Measurements from ENCODE around the gene SECTM1.
"Not testable (repeated sequence)": the region's sequence is repeated elsewhere in the genome, so short reads cannot be mapped to it uniquely, and the experiment has no call there.

The SECTM1 gene

DNA sequence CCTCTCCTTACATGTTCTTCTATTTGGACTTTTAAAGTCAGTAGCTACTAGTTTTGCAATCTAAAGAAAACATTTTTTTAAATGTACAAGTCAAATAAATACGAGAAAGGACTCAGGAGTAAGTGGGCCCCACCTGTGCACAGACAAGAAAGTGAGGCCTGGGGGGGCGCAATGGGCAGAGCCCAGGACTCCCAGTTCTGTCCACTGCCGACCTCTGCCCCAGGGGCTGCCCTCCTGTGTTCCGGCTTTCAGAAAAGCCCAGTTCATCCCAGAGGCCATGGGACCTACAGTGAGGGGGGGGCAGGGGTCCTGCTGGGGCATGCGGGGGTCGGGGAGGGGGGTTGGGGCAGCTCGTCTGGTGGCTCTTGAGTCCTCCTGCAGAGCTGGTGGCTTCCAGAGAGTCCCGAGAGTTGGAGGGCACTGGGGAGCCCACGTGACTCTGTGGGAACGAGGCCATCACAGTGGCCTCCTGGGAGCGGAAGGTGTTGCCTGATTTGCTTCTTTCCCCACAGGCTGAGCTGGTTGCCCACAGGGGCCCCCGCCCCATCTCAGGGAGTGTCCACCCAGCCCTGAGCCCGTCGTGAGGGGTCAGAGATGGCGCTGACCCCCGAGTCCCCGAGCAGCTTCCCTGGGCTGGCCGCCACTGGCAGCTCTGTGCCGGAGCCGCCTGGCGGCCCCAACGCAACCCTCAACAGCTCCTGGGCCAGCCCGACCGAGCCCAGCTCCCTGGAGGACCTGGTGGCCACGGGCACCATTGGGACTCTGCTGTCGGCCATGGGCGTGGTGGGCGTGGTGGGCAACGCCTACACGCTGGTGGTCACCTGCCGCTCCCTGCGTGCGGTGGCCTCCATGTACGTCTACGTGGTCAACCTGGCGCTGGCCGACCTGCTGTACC, 40.4 kb upstream of the SECTM1 start:
- TF ChIP-seq POLR2A (IDR thresholded peaks at IDR 0.05; ENCODE audit: low read depth, low read length): no peak
- DNase-seq (ENCODE audit: insufficient read length, low spot score): no peak
- no peak for FAIRE-seq

DNA sequence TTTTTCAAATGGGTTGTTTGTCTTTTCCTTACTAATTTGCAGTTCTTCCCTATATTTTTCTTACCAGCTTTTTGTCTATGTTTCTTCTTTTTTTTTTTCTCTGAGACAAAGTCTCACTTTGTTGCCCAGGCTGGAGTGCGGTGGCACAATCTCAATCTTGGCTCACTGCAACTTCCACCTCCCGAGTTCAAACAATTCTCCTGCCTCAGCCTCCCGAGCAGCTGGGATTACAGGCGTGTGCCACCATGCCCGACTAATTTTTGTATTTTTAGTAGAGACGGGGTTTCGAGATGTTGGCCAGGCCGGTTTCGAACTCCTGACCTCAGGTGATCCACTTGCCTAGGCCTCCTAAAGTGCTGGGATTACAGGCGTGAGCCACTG, 39.5 kb upstream of the SECTM1 start:
- not testable (repeated sequence) for FAIRE-seq; DNase-seq (ENCODE audit: insufficient read length, low spot score)

DNA sequence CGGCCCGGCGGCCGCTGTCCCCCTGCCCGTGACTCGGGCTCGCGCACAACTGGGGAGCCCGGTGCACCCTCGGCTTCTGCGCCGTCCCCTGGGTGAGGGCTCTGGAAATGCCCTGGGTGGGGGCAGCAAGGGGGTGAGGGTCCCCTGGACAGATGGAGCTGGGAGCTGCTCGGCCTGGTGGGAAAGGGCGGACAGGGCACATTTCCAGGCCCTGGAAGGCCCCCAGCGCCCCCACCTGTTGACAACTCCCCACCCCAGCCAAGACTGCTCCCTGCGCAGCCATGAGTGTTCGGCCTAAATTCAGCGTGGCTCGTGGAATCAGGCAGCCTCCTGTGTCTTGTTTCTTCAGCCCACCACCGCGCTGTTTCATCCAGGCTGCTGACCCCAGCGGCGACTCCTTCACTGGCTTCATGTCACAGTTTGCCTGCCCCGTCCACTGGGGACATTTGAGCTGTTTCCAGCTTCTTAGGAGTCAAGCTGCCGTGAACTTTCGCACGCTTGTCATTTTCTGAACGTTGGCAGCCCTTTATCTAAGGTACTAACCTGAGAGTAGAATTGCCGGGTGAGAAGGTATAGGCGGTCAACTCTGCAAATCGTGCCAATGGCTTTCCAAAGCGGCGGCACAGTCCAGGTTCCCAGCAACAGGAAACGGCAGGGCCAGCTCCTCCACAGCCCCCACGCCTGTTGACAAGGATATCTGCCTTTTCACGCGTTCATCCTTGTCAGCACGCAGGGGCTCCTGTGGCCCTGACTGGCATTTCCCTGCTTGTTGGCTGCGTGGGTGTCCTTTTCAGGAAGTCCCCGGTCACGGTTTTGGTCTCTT, 38.9 kb upstream of the SECTM1 start:
- no peak for DNase-seq (ENCODE audit: insufficient read length, low spot score)
- TF ChIP-seq POLR2A (IDR thresholded peaks at IDR 0.05; ENCODE audit: low read depth, low read length): no peak
- no peak for FAIRE-seq

GRCh38 chr17:82371333-82372248, 38.0 kb upstream of the SECTM1 start, which contains the start of gene UTS2R:
Gene UTS2R, plus strand, starts transcription at chr17:82371765. Its CDS starts 2,560 bp downstream, at chr17:82374325.
- FAIRE-seq (no peak), DNase-seq (ENCODE audit: insufficient read length, low spot score) (no peak)
- no peak for TF ChIP-seq POLR2A (IDR thresholded peaks at IDR 0.05; ENCODE audit: low read depth, low read length)

- DNase-seq (ENCODE audit: insufficient read length, low spot score): no peak
- no peak for FAIRE-seq
- TF ChIP-seq POLR2A (IDR thresholded peaks at IDR 0.05; ENCODE audit: low read depth, low read length): no peak
Observed at GRCh38 chr17:82370471-82371332, 37.1 kb upstream of the SECTM1 start.

DNA sequence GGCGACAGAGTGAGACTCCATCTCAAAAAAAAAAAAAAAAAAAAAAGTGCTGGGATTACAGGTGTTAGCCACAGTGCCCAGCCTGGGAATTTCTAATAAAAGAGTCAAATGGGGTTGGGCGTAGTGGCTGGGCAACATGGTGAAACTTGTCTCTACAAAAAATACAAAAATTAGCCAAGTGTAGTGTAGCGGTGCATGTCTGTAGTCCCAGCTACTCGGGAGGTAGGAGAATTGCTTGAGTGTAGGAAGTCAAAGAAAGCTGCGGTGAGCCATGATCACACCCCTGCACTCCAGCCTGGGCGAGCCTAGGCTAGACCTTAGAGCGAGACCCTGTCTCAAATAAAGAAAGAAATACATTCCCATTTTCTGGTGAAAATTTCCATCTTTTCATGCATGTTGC, 35.6 kb upstream of the SECTM1 start:
- TF ChIP-seq POLR2A (IDR thresholded peaks at IDR 0.05; ENCODE audit: low read depth, low read length): no peak
- no peak for FAIRE-seq

DNA sequence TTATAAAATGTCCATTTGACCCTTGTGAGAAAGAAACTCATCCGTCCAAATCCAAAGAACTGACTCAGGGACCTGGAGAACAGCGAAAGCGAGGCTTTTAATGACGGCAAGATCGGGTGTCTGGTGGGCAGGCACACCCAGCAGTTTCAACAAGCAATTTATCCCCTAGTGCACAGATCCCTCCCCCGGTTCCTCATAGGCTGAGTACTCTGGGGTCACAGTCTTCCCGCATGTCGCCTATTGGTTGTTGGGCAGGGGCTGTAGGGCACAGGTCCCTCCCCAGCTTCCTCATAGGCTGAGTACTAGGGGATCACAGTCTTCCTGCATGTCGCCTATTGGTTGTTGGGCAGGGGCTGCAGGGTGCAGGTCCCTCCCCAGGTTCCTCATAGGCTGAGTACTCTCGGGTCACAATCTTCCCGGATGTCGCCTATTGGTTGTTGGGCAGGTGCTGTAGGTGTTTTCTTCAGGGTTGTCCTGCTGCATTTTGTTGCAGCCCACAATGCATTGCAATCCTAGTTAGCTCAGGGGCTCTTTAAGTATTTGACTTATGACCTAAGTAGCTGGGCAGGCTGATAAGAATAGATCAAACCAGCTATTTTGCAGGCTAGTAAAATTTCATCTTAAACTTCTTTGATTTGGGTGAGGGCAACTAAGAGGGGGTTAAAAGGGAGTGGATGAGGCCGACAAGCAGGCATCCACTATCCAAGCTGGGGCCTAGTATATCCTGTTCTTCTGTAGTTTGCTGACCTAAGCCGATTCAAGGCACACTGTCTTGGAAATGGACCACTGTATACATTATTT, 34.4 kb upstream of the SECTM1 start:
- no peak for DNase-seq (ENCODE audit: insufficient read length, low spot score)
- TF ChIP-seq POLR2A (IDR thresholded peaks at IDR 0.05; ENCODE audit: low read depth, low read length): no peak
- FAIRE-seq: no peak

More for the DNA sequence above, 35.6 kb upstream of the SECTM1 start:
- no peak for DNase-seq (ENCODE audit: insufficient read length, low spot score)

GRCh38 chr17:82366749-82367148, 33.2 kb upstream of the SECTM1 start:
- FAIRE-seq: no peak
- no peak for DNase-seq (ENCODE audit: insufficient read length, low spot score)
- no peak for TF ChIP-seq POLR2A (IDR thresholded peaks at IDR 0.05; ENCODE audit: low read depth, low read length)

DNA sequence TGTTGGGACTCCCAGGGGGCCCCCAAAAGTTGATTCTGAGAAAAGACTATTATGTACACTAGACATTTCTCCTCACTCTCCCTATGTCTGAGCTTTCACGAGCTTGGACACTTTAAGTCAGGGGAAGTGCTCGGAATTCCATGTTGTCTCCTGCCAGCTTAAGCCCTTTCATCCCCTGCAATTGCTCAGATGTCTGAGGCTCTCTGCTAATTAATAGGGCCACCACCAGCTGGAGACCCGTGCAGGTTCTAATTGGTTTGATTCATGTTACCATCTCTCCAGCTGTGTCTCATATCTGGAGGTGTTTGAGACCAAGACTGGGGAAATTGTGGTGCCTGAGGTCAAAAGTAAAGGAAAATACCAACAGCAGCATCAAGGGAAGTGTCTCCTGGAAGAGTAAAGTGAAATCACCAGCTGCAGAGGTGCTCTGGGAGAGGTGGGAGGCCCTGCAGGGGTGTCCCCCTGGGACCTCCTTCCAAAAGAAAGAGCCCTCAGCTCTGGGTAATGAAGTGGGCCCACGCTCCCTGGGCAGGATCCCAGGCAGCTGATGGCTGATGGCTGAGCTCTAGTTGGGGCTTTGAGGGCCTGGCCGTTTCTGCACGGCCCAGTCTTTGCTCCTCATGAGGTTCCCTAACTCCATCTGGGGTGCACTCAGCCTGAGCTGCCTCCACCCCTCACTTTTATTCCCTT, 32.2 kb upstream of the SECTM1 start:
- DNase-seq (ENCODE audit: insufficient read length, low spot score): no peak
- no peak for FAIRE-seq
- TF ChIP-seq POLR2A (IDR thresholded peaks at IDR 0.05; ENCODE audit: low read depth, low read length): no peak

GRCh38 chr17:82361885-82362633, 28.5 kb upstream of the SECTM1 start:
- TF ChIP-seq POLR2A (IDR thresholded peaks at IDR 0.05; ENCODE audit: low read depth, low read length): no peak
- DNase-seq (ENCODE audit: insufficient read length, low spot score) (no peak), FAIRE-seq (no peak)

DNA sequence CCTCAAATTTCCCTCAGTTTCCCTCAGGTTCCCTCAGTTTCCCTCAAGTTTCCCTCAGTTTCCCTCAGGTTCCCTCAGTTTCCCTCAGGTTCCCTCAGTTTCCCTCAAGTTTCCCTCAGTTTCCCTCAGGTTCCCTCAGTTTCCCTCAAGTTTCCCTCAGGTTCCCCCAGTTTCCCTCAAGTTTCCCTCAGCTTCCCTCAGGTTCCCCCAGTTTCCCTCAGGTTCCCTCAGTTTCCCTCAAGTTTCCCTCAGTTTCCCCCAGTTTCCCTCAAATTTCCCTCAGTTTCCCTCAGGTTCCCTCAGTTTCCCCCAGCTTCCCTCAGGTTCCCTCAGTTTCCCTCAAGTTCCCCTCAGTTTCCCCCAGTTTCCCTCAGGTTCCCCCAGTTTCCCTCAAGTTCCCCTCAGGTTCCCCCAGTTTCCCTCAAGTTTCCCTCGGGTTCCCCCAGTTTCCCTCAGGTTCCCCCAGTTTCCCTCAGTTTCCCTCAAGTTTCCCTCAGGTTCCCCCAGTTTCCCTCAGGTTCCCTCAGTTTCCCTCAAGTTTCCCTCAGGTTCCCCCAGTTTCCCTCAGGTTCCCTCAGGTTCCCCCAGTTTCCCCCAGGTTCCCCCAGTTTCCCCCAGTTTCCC, 26.0 kb upstream of the SECTM1 start:
- not testable (repeated sequence) for DNase-seq (ENCODE audit: insufficient read length, low spot score); FAIRE-seq

All from H54 (cell line).